ENCODE measurements around the gene PTGER3. TPM values are rescaled to one million over a fixed set of nuclear protein-coding genes. Genes with fewer than 3 reads are reported as not detected.
A peak's percentile ranks its signal among the peaks of the same experiment; 100 is the strongest.

The PTGER3 gene
- not detected in 2 replicates for total RNA-seq (2014; rRNA removed)
- not detected for polyA plus RNA-seq (2012)

GRCh38 chr1:71047635-71048607 lies at the start of gene PTGER3:
Gene PTGER3, minus strand, starts transcription at chr1:71047816. Its CDS starts 239 bp downstream, at chr1:71047577.
- peak; percentile 16 for DNase-seq (ENCODE audit: low read depth)

GRCh38 chr1:71094913-71095312 lies 47.3 kb upstream of the PTGER3 start:
- no peak for DNase-seq (ENCODE audit: low read depth)

GRCh38 chr1:71093938-71094337 lies 46.3 kb upstream of the PTGER3 start:
- peak; percentile 18 for DNase-seq (ENCODE audit: low read depth)

GRCh38 chr1:71089536-71090270 lies 42.1 kb upstream of the PTGER3 start:
- DNase-seq (ENCODE audit: low read depth), result peak; percentile 76

- no peak for DNase-seq (ENCODE audit: low read depth)
These were observed 41.1 kb upstream of the PTGER3 start for GRCh38 chr1:71088645-71089287.

GRCh38 chr1:71087713-71088112 lies 40.1 kb upstream of the PTGER3 start:
- no peak for DNase-seq (ENCODE audit: low read depth)

- no peak for DNase-seq (ENCODE audit: low read depth)
These were observed 39.4 kb upstream of the PTGER3 start for GRCh38 chr1:71087060-71087459.

- DNase-seq (ENCODE audit: low read depth), result peak; percentile 72
These were observed 38.7 kb upstream of the PTGER3 start for GRCh38 chr1:71086331-71086730.

- DNase-seq (ENCODE audit: low read depth), result no peak
These were observed 35.7 kb upstream of the PTGER3 start for GRCh38 chr1:71083271-71083670.

- no peak for DNase-seq (ENCODE audit: low read depth)
These were observed 34.1 kb upstream of the PTGER3 start for GRCh38 chr1:71081697-71082080.

- DNase-seq (ENCODE audit: low read depth), result peak; percentile 95
These were observed 33.4 kb upstream of the PTGER3 start, which contains the start of gene ZRANB2 for GRCh38 chr1:71080739-71081696. Gene ZRANB2, minus strand, starts transcription at chr1:71081035. Its CDS starts 40 bp downstream, at chr1:71080995.

GRCh38 chr1:71080230-71080738 lies 32.7 kb upstream of the PTGER3 start:
- DNase-seq (ENCODE audit: low read depth), result peak; percentile 13

- DNase-seq (ENCODE audit: low read depth), result no peak
These were observed 27.1 kb upstream of the PTGER3 start for GRCh38 chr1:71074681-71075080.

GRCh38 chr1:71072273-71072672 lies 24.7 kb upstream of the PTGER3 start:
- no peak for DNase-seq (ENCODE audit: low read depth)

GRCh38 chr1:71071720-71072119 lies 24.1 kb upstream of the PTGER3 start:
- DNase-seq (ENCODE audit: low read depth), result no peak

- no peak for DNase-seq (ENCODE audit: low read depth)
These were observed 21.0 kb upstream of the PTGER3 start for GRCh38 chr1:71068325-71069240.

GRCh38 chr1:71054791-71055190 lies 7.2 kb upstream of the PTGER3 start:
- no peak for DNase-seq (ENCODE audit: low read depth)

- no peak for DNase-seq (ENCODE audit: low read depth)
These were observed 6.7 kb upstream of the PTGER3 start for GRCh38 chr1:71054281-71054731.

GRCh38 chr1:71053758-71054157 lies 6.1 kb upstream of the PTGER3 start:
- no peak for DNase-seq (ENCODE audit: low read depth)
